GM19397 (cell line): Measurements from ENCODE around the gene PELI2.

ENCODE experiments used
- ATAC-seq: cut with Tn5 transposase; IDR thresholded peaks from one replicate; pipeline ENCODE4 v1.9.1; 2021; ENCODE audit warnings: mild to moderate bottlenecking, moderate library complexity; ENCODE audit not compliant: unreplicated experiment

The PELI2 gene

DNA sequence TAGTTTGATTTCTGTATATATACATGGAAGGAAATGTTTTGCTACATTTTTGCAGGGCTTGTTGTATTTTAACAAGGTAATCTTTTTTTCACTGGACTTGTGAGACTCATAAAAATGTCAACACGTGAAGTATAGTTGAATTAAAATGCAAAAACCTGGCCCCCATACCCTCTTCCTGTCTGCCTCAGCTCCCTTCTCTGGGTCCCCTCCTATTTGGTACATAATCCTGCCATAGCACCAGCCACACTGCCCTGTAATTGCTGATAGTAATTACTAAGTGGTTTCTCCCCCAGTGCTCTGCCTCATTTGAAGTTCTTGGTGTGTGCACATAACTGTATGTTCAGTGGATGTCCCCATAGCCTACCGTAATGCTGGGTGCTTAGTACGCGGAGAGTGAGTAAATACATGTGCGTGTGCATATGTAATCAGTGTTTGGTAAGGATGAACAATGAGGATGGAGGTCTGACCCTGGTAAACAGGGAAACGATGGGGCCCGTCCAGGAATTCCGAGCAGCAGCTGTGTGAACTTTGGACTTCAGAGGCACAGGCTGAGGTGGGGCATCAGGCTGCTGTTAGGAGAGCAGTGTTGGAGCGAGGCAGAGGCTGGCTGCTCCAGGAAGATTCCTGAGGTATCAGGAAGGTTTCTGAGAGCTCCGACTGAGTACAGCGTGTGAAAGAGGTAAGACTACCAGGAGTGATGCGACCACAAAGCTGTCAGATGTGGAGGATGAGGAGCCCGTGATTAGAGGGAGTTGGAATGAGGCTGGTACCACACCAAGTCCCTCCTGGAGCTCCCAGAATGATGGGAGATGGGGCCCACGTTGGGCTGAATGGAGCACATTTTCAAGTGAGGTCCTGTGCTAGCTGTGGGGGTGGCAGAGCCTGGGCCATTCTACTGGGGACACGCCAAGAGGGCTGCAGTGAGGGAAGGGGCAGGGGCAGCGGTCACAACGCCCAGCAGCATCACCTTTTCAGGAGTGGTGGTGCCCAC is 106.8 kb downstream of the PELI2 start:
- ATAC-seq: no peak

DNA sequence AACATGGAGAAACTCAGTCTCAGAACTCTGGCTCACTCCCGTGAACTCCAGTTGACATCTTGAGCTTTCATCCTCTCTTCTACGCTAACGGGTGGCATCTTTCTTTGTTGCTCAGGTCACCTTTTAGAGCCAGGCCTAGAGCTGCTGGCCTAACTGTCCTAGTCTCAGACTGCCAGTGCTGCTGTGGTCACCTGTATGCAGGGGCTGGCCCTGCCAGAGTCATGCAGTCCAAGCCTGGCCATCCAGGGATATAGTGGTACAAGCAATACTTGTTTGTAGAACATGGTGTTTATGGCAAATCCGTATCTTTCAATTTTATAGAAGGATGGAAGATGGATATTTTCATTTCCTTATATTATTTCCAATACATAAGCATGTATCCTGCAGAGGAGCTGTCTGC is 117.2 kb downstream of the PELI2 start:
- no peak for ATAC-seq

DNA sequence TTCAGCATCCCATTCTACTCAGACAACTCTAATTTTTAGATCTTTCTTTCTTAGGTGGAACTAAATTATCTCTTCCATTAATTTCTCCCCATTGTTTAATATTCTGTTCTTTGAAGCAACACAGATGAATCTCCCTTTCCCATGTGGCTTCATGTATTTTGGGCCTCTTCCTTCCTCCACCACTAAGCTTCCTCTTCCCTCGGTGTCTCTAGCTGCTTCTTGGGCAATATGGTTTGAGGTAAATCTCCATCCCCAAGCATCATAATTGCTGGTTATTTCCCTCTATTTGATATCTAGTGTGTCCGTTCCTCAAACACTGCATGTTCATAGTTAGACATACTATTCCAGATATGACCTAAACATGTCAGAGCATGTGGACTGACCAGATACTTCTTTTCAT is 119.2 kb downstream of the PELI2 start:
- ATAC-seq: no peak

DNA sequence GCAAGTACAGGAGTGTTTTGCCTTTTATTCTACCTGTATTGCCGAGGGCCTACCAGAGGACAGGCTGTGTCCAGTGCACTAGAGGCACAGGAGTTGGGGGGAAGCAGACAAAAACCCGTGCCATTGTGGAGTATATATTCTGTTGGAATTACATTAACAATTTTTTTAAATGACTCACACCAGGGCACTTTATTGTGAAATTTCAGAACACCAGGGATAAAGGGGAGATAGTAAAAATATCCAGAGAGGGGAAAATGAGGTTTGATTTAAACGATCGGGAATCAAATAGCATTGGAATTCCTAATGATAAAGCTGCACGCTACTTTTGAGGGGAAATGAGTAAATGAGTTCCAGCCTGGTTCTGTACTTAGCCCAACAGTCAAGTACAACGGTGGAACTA is 123.2 kb downstream of the PELI2 start:
- ATAC-seq: no peak

DNA sequence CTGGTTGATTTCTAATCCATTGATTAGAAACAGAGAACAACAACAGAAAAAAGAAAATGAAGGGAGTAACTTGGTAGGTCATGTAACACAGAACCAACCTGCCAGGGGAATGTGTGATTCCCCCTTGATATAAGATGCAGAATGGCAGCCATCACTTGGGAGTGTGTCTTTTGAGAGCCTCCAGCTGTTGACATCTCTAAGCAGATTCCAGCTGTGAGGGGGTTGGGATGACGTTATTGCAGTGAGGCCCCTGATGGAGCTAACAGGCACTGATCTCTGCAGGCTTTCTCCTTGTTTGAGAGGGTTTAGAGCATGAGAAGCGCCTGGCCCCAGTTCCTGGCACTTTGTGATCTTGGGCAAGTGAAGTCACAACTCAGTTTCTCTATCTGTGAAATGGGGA is 124.9 kb downstream of the PELI2 start:
- ATAC-seq: no peak

DNA sequence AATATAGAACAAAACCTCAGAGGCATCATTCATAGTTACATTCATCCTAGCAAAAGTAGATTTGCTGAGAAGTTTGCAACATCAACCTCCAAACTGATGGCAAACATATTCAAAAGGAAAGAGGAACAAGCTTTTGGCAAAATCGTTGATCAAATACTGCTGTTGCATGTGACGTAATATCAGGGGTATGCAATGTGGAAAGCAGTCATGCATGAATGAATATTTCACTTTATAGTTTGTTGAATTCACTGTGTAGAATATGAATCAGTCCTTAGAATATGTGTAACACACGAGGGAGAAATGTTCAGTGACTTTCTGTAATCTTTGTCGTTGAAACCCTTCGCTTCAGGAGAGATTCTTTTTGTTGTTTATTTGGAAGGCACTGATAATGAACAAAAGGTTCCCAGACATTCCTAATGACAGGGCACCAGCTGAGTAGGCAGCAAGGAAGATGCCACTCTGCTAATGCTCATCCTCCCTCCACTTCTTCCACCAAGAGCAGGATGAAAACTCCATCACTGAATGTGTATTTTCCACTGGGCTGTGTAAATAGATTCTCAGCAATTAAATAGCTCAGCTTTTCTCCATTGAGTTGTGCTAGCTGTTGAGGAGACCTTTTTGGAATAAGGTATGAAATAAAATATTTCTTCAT is 126.1 kb downstream of the PELI2 start:
- ATAC-seq: no peak

DNA sequence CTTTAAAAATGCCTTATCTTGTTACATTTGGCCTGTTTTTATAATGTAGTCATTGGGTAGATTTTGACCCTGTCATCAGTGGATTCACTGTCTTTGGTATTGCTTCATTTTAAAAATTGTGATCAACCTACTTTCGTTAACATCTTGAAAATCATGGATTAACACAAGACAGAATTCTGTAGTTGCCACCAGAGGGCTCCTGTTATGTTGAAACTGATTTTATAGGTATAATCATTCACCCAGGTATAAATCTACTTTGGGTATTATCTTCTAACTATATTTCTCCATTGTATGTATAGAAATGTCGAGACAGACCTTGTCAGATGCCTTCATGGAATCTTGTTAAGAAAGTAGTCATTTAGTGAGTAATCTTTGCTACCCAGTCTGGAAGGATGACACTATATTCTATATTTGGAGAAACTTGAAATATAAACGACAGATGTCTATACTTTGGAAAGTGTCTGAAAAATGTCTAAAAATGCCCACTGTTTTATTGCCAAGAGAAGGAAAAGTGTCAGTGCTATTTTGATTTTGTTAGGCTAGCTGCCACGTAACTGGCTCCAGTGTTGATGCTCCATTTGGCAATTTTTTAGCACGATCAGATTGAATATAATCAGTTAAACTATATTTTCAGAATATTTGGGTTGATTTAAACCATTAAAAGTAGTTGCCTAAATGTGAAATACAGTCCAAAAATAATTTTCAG is 129.4 kb downstream of the PELI2 start:
- no peak for ATAC-seq

DNA sequence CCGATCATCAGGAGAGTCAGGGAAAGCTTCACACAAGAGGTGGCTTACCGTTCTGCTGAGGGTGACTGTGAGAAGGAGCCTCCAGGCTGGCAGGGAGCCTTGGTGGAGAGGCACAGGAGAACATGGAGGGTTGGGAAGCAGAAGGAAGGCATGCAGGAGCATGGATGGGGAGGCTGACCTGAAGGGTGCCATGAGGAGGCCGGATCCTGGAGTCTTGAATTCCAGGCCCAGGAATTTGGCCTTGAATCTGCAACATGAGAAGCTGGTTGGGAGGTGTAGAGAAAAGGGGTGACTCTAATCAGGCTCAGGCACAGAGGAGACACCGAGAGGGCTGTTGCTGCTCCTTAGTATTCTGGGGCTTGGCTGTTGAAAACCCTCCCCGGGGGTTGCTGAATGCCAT is 130.2 kb downstream of the PELI2 start:
- no peak for ATAC-seq

DNA sequence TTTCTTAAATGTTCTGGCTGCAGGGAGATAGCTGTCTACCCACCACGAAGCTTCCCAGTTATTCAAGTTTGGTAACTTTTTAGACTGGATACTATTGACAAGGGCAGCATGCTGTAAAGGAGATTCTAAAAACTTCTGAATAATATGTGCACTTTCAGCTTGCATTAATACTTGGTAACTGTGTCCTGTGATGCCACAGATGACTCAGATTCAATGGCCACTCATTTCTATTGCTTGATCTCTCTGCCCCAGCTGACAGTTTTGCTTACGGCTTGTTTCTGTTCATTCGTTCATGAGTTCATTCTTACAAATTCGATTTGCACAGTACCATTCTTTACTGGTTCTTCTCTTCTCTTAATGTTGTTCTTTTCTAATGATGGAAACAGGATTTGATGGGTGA is 142.8 kb downstream of the PELI2 start:
- ATAC-seq: no peak

DNA sequence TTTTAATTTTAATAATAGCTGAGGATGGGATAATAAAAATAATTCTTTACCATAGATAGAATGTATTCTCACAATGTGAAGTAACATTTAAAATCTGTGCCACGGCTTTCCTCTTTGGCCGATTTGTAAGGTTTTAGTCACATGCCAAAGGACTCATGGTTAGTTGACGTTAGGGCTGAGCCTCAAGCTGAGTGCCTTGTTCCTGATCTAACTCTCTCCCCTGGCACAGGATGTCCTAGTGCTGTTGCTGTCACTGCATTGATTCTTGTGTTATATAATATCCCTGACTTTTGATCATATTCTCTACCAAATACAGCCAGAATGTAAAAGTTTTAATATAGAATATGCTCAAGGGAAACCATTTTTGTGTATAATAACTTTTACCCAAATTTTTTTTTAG is 144.3 kb downstream of the PELI2 start:
- no peak for ATAC-seq

DNA sequence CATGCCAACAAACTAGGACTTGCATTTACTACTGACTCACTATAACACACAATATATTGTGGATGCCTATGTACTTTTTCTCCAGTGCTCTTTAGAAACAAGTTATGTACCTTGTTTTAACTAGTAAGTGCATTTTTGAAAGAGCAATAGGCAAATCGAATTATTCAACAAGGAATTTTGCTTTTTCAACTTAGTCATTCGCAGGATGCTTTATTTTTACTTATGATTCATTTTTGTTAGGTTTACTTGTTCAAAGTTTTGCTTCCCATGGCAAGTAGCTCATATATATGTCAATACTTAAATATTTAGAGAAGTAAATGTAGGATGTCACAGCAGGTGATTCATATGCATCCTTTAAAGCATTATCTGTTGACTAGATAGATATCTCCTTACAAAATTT is 149.8 kb downstream of the PELI2 start:
- ATAC-seq: no peak

DNA sequence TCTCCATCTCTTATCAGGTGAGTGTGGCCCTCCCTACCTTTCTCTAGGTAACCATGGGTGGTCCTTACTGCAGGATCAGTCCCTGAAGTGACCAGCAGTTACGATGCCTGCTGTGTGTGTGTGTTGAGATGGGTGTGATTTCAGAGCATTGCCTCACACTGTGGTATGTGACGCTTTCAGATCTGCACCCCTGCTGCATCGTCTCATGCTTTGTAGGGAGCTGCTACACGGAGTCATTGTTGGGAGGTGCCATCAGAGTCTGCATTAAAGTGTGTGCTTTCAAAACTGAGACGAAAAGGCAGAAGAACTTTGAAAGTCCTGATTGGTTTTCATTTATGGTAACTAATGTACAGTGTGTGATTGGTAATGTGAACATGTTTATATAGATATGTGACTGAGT is 150.5 kb downstream of the PELI2 start:
- no peak for ATAC-seq

DNA sequence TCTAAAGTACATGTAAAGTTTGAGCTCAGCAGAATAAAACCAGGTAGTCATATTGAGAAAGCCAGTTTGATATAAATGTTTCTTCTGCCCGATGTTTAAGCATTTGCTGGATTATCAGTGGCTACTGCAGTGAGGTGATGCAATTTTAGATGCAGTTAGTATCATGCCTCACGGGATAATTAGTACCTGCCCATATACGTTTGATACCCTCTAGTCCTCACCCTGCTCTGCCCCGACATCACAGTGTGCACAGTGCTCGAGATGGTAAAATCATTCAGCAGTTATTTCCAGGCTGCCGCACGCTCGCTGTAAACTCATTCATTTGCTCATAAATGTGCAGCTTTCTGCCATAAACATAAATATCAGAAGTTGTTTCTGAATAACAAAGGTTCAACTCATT is 152.7 kb downstream of the PELI2 start:
- ATAC-seq: no peak

DNA sequence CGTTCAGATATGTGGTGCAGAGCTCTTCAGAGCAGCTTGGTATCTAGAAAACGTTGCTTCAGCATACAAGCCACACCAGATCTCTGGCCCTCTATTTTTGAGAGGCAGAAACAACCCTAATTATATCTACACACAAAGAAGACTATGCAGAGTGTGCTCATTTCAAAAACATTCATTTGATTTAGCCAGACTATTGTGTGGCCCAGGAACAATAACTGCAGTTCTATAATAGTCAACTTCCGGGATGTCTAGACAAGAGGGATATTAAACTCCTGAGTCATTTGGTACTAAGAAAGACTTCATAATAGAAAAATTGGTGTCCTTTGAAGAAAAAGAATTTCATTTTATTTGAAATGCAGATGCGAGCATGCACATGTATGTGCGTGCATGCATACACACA is 153.8 kb downstream of the PELI2 start:
- no peak for ATAC-seq

DNA sequence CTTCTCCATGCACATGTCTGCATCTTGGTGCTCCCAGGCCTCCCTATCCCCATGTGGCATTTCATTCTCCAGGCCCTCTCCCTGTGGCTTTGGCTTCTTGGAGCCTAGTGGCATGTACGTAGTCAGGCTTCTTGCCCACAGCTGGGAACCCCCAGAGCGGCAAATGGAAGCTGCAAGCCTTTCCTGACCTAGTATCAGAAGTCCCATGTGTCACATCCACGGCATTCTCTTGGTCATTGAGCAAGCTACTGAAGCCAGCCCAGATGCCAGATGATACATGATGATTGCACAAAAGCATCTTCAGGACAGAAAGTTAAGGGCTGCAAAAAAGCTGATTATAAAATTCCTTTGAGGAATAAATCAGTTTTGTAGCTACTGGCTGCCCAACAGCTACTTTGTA is 154.9 kb downstream of the PELI2 start:
- no peak for ATAC-seq

DNA sequence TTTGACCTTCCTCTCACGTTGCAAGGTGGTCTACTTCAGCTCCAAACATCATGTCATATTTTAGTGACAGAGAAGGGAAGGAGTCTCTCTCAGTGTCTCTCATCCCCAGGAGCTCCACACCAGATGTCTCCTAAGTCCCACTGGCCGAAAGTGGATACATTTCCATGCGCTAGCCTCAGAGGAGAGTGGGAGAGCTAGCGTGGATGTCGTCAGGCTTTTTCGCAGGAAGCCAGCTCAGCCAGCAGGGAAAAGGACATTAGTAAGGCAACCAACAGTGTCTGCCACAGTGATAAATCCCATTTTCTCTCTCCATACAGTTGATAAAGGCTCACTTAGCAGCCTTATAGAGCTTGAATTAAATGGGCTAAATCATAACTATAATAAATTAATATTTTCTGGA is 155.7 kb downstream of the PELI2 start:
- ATAC-seq: no peak

DNA sequence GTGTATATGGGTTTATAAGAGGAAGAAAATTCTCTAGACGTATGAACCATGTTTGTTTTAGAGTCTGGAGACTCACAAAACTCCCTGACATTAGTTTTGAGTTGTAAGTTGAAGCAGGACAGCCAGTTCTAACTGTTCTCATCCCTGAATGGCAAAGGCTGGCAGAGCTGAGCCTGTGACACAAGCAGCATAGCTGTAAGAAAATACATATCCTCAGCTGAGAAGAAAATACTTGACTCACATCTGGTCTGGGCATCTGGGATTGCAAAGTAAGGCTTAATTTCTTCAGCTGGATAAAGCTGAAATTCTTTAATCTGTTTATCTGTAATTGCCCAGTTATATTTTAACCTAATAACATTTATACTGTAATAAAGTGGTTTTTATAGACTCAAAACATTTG is 156.3 kb downstream of the PELI2 start:
- no peak for ATAC-seq

DNA sequence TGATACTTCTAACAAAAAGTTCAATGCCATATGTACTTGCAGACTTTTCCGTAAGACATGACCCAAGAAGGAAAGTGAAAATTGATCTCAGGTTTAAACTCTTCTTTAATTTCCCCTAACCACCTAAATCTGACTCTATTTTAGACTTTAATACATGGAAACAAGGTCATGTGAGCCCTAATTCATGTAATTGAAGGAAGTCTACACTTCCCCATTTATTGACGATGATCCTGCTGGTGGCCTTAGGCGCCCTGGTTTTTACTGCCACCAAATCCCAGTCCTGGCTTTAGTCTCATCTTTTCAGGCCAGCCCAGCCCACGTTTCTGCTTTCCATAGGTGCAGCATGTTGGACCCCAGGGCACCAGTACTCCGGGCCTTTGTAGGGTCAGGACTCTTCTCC is 157.9 kb downstream of the PELI2 start:
- ATAC-seq: no peak

DNA sequence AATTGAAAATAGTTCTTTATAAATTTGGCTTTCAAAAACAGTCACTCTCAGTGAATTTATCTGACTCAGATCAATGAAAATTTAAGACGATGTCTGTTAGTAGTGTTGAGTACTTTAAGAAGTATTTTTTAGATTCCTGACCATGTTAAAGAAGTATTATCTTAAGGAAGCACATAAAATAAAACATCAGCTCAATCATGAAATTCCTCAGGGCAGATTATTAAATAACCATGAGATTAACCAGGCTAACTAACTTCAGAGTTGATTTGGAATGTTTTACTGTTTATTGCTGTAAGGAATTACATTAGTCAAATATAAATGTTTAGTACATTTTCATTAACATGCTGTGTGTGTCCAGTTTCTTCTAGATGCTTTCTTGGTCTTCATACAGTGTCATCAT is 160.2 kb downstream of the PELI2 start:
- no peak for ATAC-seq

DNA sequence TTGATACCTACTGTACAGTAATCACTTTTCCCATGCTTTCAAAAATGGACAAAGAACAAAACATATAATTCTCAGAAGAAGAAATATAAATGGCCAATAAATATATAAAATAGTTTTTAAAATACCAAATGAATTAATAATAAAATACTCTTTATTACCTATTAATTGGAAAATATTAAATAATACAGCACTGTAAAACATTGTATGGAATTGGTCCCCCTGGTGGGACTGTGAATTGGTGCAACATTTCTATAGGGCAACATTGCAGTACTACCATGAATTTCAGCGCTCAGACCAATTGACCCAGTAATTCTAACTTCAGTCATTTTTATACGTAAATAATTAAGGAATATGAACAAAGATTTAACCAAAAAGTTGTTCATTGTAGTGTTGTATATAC is 162.6 kb downstream of the PELI2 start:
- ATAC-seq: no peak

DNA sequence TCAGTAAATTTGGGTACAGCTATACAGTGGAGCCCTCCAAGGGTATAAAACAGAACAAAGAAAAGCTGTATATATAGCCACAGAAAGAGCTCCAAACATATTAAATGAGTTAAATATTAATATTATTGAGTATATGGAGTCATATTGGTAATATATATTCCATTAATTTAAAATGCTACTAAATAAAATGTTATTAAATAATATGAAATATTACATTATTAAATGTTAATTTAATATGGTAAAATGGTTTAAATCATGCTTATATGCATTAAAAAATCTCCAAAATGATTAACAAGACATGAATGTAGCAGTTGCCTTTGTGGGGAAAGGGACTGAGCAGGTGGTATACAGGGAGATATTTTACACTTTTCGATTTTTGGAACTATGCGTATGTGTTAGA is 164.0 kb downstream of the PELI2 start:
- no peak for ATAC-seq

DNA sequence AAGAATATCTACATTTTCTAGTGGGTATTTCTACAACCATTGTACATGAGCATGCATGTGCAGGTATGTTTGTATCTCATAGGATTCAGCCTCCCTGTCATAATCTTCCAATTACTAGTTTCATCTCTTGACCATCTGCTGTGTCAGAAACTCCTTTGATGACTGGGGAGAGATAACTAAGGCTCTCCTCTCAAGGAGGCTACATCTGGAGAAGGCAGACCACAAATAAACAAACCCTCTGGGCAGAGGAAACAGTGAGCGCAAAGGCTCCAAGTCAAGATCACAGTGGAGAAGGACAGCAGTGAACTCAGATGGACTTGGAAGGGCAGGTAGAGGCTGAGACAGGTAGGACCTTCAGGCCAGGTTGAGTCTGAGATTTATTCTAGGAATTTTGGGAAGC is 166.4 kb downstream of the PELI2 start:
- no peak for ATAC-seq
